Stimulated activated CD4-positive, alpha-beta T cell treated with anti-CD3 and anti-CD28 coated beads, Interleukin-1b, Interleukin-23, amount 100 ng/mL, for 24 hours (primary cell): ENCODE measurements around the gene CYP26B1.

Experiments
- DNase-seq, 4 experiments: peaks; one replicate each; pipeline ENCODE4 v3.0.0-alpha.2; 2020; ENCODE audit warnings: low read depth in 4 of 4, low spot score in 1 of 4

Gene CYP26B1

DNA sequence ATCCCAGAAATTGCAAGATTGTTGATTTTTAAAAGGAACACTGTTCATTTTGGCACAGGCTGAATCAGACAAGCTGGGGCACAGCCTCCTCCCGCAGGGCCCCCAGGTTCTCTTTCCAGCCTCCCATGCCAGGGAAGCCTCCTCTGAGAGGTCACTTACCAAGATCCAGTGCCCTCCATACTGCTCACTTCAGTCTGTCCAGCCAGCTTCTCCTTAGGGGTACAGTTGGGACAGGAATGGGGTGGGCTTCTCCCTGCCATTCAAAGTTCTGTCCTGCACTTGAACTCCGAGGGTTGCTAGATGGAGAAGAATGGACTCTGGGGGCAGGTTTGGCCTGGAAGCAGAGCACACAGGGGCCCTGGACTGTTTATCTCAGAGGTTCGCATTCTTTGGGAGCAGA, 7.5 kb upstream of the CYP26B1 start:
- DNase-seq: no peak

DNA sequence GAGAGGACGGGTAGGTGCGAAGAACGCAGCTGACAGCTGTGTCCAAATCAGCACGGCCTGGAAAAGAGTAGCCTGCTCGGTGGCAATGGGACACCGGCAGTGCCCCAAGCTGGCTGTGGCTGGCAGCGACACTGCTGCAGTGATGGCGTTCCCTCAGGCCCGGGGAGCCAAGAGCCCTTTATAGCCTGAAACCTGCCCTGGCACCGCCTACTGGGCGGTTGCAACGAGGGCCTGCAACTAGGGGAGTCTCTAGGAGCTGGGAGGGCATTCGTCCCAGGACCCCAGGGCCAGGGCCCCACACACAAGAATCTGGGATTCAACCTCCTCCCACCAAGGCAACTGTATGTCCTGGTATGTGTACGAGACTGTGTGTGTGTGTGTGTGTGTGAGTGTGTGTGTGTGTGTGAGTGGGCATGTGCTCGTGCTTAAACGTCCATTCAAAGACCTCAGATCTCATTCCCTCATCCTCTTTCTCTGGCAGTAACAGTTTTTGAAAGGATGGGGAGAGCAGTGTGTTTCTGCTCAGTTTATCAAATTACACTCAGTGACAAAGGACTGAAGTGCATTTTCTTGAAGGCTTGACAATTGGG, 6.8 kb upstream of the CYP26B1 start:
- DNase-seq: no peak

DNA sequence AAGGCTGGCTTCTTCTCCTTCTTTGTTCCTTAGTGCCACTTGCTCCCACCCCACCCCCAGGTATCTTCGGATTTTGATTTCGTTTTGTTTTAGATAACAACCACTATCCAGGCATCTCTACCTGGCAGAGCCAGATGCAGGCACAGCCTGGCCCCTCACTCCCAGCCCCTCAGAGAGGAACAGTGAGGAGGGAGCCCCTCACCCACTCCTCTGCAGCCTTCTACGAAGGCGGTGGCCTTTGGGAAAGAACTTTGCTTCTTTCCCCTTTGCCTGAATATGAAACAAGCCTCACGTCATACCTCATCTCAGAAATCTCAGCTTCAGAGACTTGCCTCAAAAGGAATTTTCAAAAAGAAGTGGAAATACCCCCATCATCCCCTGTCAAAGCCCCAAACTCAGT, 6.3 kb upstream of the CYP26B1 start:
- no peak for DNase-seq

DNA sequence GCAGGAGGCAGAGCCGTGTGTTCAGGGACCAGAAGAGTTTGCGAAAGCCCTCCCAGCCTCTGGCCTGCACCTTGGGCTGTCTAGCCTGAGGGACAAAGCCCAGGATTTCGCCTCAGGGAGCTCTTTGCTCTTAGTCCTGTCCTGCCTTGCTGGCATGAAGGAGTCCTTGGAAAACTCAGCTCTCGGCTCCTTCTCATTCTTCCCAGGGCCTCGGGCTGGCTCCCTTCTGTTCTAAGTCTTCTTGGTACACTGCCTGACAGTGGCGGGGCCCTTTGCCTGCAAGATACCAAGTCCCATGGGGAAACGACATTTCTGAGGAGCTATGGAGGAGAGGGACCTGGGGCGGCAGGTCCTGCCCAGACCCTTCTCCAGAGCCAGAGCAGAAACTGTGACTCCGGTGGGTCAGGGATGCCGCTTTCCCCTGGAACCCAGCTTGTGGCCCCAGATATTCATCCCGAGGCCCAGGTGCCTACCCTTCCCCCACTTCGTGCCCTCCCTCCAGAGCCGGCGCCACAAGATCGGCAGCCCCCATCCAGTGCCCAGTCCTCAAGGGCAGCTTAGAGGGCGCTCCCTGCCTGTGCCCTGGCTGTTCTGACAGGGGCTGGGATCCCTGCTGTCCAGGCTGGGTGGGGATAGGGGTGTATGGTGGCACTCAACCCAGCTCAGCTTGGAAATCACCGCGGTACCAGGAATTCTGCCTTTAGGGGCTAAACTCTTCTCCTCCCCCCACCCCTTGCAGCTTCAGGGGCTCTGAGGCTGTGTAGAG, 5.5 kb upstream of the CYP26B1 start:
- DNase-seq: no peak

DNA sequence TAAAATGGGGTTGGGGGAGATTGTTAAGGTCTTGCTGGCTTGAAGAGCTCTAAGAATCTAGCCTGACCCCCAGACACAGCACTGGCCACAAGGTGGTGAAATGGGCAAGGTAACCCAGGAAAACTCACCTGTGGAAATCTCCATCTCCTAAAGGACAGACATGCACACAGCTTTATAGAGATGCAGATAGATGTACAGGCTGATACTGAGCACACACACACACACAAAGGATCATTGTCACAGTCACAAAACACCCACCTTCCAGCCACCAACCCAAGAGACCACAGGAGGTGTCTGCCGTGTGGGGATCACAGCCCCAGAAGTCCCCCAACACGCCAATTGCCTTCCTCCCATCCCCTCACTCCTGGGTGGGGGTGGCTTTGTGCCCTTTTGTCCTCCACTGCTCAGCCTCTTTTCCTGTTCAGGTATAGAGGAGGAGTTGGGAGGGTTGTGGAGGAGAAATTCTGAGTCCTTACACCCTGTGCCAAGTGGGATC, 3.2 kb upstream of the CYP26B1 start:
- DNase-seq: no peak

DNA sequence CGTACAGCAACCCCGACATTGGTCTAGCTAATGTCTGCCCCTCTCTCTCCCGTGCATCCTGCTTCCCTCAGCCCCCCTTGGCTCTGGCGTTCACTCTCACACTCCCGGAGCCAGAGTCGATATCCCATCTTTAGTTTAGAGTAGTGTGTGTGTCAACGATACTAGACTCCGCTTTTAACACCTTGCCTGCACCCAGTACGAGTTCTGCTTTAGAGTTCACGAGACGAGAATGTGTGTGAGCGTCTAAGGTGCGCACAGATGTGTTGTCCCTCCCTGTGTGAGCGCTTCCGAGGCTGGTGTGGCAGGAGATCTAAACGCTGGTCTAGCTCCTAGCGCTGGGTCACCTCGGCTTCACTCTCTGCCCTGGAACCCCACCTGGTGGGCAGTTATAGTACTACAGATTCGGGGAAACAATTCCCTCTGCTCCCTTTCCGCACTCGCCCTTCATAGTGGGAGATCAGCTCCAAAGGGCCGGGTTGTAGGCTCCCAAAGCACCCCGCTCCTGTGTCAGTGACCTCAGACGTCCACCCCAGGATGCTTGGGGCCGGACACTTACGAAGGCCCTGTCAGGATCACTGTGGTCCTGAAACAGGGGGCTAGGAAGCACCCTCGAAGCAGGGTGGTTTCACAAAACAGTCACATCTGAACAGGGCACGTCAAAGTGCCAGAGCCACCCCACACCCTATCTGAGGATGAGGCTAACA, 2.6 kb upstream of the CYP26B1 start:
- peak; percentile 42 to 57 (median 49) for DNase-seq

DNA sequence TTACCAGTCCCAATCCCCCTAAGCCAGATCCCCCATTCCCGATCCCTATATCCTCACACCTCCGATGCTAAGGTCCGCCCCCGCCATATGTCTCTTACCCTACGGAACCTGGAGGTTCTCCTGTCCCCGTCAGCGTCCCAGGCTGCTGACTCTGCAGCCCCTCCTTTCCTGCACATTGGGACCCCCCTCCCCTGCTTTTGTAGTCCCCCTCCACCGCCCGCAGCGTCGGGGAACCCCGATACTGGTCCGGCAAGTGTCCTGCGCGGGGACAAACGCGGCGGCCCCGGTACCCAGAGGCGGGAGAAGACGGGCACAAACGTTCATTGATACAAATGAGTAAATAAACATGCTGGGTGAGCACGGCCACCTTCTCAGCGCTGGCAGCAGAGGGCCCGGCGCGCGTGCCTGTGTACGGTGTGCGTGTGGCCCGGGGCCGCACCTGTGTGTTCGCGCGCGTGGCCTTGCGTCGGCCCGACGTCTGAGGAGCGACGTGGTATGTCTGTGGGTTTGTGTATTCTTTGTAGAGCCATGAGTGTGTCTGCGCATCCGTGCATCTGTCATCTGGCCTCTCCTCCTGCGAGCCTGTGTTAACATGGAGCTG, 2.0 kb upstream of the CYP26B1 start:
- DNase-seq: no peak

DNA sequence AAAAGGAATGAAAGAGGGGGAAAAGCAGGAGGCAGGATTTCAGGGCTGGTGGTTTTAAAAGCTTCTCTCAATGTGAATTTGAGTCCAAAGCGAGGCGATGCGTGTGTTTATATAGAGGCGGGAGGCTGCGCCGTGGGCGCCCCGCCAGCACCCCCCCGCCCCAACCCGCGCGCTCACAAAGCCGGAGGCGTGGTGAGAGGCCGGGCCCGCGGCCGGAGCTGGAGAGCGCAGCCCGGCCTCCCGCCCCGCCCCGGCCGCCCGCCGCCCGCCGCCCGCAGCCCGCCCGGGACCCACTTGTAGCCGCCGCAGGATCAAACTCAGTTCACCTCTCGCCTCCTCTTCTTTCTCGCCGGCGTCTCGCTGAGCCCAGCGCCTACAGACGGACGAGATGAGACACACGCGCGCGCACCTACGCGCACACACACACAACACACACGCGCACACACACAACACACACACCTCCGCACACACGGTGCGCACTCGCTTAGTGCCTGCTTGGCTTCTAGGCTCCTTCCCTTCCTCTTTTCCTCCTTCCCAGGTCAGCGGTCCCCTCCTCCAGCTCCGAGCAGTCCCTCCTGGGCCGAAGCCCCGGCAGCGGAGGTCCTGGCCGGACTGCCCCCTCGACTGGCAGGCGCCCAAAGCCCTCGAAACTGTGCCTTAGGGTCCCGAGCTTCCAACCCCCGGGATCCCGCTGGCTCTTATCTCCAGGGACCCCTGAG, 1.3 kb upstream of the CYP26B1 start:
- DNase-seq: no peak

DNA sequence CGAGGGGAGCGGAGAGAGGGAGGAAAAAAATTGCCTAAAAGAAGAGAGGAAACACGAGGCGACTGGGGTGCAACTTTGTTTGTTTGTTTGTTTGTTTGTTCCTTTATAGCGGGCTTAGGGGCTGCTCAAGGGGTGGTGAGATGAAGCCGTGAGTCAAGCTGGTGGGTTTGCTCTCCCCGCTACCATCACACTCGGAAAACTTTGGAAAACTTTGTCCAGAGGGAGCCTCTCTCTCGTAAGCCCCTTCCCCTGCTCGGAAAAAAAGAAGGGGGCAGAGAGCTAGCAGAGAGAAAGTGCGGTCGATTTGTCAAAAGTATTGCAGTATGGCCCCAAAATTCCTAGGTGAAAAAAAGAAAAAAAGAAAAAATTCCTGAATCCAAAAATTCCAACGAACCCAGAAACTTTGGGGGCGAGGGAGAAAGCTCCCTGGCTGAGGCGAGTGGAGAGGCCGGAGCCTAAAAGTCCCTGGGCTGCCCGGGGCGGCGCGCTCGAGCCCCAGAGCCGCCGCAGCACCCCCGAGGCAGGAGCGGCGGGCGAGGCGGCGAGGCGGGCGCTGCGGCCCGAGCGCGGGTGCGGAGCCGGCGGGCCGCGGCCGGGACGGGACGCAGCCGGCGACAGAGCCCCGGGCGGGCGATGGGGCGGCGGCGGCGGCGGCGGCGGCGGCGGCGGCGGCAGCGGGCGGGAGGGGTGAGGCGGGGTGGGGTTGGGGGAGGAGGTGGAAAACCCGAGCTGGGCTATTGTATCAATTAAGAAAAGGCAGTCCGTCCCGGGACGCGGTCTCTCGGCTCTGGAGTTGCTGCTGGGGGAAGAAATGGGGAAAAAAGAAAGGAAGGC, 558 bp upstream of the CYP26B1 start:
- no peak for DNase-seq

DNA sequence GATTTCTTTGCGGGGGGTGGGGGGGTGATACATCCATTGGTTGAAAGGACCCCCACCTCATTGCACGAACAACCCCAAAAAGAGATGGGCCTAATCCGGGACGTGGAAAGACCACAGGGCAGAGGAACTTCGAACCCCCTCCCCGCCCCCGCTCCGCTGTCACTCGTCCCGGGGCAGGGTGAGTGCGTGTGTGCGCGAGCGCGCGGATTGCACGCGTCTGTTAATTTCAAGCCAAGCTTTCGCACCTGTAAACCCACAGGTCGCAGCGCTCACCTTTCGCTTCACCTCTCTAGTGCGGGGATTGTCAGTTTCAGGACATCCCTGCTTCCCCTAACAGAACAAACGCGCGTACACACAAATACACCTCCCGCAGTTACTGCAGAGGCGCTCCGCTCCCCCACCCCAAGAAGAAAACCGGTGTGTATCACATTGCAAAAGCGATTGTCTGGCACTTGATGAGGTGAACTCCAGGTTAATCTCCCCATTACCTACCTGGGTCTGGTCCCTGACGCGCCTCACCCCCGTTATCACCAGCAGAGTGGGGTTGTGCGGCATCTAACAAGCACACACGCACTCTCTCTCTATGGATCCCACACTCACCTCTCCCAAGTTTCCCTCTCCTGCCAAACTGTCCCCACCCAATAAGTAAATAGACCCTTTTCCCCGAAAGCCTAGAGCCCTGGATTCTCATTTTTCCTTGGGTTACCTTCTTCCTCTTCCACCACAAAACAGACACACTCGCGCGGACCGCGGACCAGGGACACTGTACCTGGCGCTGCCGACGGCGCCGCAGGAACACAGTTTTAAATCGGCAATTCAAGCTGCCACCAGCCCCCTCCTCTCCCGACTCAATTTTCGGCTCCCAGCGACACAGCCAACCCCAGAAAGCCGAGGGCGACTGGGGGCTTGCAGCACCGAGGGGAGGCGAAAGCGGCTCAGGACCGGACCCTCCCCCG, 1.0 kb downstream of the CYP26B1 start:
- no peak for DNase-seq

DNA sequence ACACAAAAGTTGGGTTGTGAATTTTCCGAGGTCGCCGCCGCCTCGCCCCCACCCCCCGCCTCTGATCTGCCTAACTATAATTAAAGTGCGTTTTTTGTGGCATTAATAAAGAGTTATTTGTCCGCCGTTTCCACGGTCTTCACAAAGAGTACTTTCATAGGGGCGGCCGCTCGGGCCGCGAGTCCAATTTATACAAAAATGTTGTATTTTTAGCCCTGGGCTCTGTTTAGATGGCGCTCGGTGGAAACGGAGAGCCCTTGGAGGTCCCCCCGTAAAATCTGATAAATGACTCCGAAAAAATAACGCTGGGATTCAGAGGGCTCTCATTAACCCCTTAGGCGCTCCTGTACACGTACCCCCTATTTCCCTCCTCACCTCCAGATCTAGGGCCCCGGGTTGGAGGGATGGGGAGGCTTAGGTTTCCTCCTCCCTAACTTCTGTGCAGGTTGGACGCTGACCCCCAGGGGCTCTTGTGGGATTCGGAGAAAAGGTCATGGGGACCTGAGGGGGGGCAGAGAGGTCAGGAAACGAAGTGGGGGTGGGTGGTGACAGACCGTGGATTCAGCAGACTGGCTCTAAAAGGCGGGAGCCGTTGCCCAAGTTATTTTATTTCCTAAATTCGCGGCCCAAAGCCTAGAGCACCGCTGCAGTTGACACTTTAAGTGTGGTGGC, 1.9 kb downstream of the CYP26B1 start:
- DNase-seq: no peak

DNA sequence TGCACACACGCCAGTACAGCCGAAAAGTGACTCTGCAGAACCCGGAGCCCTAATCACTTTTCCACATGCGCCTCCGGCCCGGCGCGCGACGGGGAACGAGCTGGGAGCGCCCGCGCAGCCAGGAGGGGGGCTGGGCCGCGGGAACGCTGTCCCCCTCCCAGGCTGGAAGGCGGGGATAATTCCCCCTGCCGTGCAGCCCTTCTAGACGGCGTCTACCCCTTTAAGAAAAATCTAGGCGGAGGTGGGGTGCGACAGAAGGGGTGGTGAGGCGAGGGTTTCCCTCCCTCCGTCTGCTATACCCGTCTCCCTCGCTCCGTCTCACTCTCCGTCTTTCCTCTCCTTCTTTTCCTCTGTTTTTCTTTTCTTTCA, 2.4 kb downstream of the CYP26B1 start:
- no peak for DNase-seq

DNA sequence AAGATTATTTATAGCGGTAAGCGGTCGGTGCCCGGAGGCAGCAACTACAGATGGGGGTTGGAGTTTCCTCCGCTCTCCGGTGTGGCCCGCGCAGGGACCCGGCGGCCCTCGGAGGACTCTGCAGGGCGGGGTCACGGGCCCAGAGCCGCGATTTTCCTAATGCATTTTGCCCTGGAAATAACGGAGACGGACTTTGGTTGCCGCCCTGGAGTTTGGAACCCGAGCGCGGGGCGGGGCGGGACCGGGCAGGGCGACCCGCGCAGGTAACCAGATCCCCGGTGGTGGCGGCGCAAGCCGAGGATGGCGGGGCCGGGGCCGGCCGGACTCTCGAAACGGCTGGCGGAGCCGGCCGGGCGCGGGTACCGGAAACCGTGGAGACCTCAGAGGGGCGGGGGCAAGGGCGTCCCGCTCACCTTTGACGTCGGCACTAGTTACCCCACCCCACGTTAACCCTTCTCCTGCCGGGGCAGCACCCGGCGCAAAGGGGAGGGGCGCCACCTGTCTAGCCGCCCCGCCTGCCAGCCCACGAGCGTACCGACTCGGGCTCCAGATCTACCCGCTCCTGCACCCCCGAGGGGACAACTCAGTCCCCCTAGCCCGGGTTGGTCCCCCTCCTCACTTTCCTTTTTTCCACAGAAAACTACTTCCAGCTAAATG, 2.9 kb downstream of the CYP26B1 start:
- no peak for DNase-seq

DNA sequence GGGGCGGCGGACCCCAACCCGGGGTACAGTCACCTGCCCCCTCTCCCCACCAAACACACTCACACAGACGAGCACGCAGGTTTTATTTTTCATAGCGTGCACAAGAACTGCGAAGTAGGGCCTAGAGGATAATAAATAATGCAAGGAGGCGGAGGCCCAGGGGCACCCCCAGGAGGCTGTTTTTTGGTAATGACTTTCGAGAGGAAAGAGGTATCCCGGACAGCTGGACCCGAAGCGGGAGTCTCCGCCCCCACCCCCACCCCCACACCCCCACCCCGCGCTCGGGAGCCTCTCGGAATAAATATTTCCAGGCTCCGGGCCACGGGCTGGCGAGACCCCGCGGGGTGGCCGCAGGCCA, 3.4 kb downstream of the CYP26B1 start:
- no peak for DNase-seq

DNA sequence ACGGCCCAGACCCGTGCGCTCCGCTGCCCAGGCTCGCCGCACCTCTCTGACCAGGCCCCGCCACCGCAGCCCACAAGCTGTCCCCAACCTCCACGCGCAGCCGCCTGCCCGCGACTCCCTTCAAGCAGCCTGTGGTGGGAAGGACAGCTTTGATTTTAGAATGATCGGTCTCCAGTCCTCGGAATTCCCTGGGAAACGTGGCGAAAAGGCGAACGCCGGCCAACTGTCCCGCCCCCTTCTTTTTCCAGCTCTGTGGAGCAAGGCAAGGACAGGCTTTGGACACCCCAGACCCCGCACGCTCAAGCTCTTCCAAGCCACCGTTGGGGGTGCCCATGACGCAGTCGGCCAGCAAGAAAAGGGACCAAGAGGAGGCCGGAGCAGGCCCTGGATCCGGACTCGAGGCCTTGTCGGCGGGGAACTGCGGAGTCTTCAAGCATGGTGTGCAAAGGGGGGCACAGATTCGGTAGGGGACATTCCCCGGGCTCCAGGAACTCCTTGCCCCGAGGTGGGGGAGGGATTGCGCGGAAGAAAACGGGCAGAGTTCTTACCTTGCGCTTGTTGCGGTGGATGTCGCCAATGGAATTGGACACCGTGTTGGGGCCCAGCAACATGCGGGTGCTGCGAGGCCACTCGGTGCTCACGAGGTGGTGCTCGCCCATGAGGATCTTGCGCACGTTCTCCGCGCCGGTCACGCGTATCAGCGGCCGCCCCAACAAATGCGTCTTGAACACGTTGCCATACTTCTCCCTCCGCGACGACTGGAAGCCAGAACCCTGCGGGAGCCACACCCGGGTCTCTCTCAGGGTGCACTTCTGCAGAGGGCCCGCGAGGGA, 4.0 kb downstream of the CYP26B1 start:
- no peak for DNase-seq

DNA sequence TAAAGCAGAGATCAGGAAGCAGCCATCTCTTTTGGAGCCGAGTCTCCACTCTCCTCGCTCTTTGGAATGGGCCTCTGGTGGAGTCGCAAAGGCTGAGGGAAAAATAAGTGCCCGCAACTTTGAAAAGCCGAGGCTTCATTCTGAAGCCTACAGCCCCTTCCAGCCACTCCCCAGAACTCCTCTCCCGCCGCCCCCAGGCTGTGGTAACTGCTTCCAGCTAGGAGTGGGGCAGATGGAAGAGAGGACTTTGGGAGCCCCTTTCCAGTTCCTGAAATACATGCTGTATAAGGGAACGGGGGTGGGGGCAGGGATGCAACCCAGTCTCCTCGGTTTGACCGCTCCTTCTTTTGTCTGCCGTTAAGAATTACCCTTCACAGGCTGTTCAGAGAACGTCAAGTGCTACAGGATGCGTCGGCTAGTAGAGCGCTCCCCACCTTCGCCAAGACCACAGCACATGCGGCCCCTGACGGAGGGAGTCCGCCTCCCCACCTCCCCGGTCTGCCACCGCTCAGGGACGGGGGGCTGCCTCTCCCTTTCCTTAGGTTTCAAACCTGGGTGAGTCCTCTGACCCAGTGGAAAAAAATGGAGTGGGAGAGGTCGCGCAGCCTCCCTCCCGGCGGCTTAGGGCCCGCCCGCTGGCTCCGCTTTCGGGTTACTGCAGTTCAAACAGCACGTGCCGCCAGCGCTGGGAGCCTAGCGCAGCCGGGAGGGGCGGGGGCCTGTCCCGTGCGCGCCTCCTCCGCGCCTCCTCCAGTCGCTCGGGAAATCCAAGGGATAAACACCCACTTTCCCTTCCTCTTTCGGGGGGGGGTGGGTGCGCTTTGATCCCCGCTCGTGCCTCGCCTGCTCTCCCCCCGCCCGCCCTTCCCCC, 4.9 kb downstream of the CYP26B1 start:
- DNase-seq: no peak
